HCEC 1CT (cell line): ENCODE measurements around the gene RUNX2.
"Not testable (repeated sequence)": the region's sequence is repeated elsewhere in the genome, so short reads cannot be mapped to it uniquely, and the experiment has no call there.

ENCODE experiments used
- DNase-seq: peaks from one replicate; pipeline ENCODE4 v3.0.0-alpha.2; 2017

The RUNX2 gene

GRCh38 chr6:45532721-45533210 lies 204.6 kb downstream of the RUNX2 start:
- DNase-seq, result no peak

- no peak for DNase-seq
Observed at GRCh38 chr6:45533386-45533785, 205.3 kb downstream of the RUNX2 start.

- no peak for DNase-seq
Observed at GRCh38 chr6:45535933-45536332, 207.8 kb downstream of the RUNX2 start.

- DNase-seq, result no peak
Observed at GRCh38 chr6:45537539-45537938, 209.4 kb downstream of the RUNX2 start.

- no peak for DNase-seq
Observed at GRCh38 chr6:45538641-45539547, 210.8 kb downstream of the RUNX2 start.

DNA sequence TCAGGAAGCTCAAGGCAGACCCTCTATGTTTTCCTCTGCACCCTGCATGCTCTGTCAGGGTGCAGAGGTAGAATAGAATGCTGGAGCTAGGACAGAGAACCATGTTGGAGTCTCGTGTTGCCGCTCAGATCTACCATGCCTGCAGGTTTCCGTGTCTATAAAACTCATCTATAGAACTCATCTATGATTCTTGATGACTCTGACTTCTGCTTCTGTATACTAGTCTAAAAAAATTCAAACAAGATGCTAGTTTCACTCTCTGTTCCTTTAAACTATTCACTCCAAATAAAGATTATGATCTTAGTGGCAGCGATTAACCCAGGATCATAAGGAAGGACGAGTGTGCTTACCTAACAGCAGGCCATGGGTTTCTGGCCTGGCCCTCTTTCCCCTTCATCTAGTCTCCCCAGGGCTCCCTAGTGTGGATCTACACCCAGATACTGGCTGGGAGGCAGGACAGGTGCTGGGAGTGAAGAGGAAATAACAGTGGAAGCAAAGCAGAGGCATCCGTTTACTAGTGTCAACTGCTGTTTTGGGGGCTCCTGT lies 212.3 kb downstream of the RUNX2 start:
- no peak for DNase-seq

GRCh38 chr6:45541934-45542333 lies 213.8 kb downstream of the RUNX2 start:
- no peak for DNase-seq

- peak; percentile 79 for DNase-seq
Observed at GRCh38 chr6:45543298-45544235, 215.4 kb downstream of the RUNX2 start.

GRCh38 chr6:45545416-45545815 lies 217.3 kb downstream of the RUNX2 start:
- DNase-seq, result no peak

GRCh38 chr6:45548657-45549515 lies 220.8 kb downstream of the RUNX2 start:
- no peak for DNase-seq

- DNase-seq, result no peak
Observed at GRCh38 chr6:45552536-45552935, 224.4 kb downstream of the RUNX2 start.

DNA sequence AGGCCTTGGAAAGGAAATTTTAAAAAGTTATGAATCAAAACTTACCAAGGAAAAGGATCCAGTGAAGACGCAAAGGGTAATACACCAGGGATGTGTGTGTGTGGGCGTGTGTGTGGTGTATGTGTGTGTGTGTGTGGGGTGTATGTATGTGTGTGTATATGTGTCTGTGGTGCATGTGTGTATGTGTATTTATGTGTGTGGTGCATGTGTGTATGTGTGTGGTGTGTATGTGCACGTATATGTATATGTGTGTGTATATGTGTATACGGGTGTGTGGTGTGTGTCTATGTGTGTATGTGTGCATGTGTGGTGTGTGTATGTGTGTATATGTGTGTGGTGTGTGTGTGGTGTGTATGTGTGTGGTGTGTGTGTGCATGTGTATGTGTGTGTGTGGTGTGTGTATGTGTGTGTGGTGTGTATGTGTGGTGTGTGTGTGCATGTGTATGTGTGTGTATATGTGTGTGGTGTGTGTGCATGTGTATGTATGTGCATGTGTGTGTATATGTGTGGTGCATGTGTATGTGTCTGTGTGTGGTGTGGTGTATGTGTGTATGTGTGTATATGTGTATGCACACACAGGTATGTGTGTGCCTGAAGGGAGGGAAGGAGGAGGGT lies 225.7 kb downstream of the RUNX2 start:
- DNase-seq, result no peak

DNA sequence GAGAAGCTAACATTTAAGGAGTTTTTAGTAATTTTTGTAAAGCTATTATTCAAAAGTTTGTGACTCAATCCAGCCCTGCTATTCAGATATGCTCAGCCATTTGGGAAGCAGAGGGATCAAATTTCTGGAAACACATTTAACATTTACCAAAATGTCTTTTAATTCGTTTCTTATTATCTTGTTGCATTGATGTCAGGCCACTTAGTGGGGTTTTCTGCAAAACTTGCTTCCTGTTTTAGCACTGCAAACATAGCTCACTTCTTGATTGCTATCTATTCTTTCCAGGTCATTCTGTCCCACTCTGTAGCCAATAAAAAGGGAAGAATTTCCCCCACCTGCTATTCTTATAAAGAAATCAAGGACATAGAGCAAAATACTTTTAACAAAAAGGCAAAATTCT lies 226.5 kb downstream of the RUNX2 start:
- DNase-seq, result no peak

- DNase-seq, result peak; percentile 63
Observed at GRCh38 chr6:45555981-45556771, 228.0 kb downstream of the RUNX2 start.

DNA sequence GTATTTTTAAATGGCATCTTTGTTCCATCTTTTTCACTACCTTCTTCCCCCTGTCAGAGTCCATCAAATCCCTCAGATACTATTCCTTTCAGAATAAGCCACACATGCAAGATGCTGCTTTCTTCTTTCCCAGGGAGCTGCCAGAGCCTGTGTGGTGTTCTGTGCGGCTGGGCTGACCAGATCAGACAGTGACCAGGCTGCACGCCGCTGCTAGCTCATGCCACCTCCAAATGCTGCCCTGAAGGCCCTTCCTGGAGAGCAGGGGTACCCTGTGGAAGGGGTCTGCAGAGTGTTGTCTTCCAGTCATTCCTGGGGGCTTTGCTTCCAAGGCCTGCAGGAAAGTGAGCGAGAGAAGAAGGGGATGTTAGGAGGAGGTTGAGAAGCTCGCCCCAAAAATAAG lies 228.7 kb downstream of the RUNX2 start:
- DNase-seq, result no peak

DNA sequence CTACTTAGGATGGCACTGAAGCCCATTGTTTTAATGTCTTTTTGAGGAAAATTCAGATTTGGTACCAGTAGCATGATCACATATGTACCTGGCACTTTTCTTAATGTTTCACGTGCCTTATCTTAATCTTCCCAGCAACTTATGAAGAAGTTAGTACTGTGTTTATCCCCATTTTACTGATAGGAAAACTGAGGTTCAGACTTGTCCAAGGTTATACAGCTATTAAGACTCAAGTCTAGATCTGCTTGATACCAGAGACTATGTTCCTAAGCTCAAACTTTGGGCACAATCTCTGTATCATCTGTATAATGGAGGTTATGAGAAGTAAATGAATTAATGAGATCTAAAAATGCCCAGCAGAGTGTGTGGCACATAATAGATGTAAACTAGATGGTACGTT lies 229.3 kb downstream of the RUNX2 start:
- no peak for DNase-seq

GRCh38 chr6:45558858-45559257 lies 230.7 kb downstream of the RUNX2 start:
- no peak for DNase-seq

DNA sequence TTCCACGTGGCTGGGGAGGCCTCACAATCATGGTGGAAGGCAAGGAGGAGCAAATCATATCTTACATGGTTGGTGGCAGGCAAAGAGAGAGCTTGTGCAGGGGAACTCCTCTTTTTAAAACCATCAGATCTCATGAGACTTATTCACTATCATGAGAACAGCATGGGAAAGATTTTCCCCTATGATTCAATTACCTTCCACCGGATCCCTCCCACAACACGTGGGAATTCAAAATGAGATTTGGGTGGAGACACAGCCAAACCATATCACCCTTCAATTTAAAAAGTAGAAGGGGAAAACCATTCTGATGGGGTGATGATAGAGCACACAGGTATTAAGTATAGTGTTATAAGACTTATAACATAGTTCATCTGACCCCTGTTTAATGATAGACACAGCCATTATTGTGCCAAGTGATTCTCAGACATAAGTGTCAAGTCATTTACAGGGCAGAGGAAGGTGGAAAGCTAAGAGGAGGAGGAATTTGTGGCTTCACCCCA lies 232.2 kb downstream of the RUNX2 start:
- not testable (repeated sequence) for DNase-seq

GRCh38 chr6:45562171-45562570 lies 234.0 kb downstream of the RUNX2 start:
- no peak for DNase-seq

- no peak for DNase-seq
Observed at GRCh38 chr6:45563041-45563440, 234.9 kb downstream of the RUNX2 start.

DNA sequence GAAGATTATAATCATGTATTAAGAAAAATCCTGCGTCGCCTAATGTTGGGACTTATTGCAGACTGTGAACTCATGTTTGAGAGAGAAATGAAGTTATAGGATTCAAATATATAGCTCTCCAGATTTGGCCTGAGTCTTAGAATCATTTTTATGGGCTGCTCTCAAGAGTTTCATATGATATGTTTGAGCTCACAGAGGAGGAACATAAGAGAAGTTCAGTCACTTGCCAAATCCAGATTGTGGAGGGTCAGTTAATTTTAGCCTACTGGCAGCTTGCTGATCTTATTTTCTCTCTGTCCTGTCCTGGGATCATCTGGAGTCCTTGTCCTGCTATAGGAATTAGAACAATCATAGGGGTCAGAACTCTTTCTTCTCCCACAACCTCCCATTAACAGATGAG lies 235.7 kb downstream of the RUNX2 start:
- no peak for DNase-seq
